AG09309 (cell line): Measurements from ENCODE around the gene HINT2.

Source experiments
- DNase-seq: peaks from one replicate; pipeline ENCODE4 v3.0.0-alpha.2; 2010; ENCODE audit warnings: low read depth
- H3K4me3 ChIP-seq: 2 replicates; pipeline ENCODE4 v1.5.1; 2011; ENCODE audit warnings: mild to moderate bottlenecking, low read depth, low read length, moderate library complexity; ENCODE audit not compliant: control insufficient read depth
- TF ChIP-seq, protein P1 (sequence below): IDR thresholded peaks from 2 replicates; pipeline ENCODE4 v1.5.1; 2011; ENCODE audit warnings: mild to moderate bottlenecking, low read depth, low read length, inconsistent platforms; ENCODE audit not compliant: insufficient read depth, control insufficient read depth; ENCODE audit errors: missing control alignments

HINT2 gene

DNA sequence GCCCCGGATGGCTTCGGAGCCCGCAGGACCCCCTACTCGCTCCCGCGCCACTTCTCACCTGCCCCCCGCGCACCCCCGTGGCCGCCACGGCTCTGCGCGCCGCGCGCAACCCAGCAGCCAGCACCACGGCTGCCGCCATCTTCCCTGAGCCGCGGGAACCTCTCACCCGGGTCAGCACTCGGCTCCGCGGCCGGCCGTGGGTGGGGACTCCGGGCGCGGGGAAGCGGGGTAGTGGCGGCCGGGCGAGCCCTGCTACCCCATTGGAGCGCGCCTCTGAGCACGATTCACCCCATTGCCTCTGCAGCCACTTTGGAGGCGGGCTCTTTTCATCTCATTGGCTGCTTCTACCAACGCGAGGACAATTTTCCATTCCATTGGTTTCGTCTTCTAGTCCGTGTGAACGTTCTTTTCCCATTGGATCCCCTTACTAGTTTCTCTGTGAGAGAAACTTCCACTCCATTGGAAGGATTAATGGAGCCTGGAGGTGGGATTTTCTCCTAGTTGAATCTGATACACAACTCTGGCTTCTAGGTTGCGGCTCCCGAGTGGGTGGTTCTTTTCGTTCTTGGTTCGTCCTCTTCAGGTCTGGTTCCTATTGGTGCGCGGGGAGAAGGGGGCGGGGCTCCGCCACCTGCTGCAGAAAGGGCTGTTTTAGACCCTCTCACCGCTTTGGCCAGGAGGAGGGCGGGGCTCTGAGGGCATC is at the start of gene HINT2:
HINT2 (minus strand) TSS at position 202 of the 703 bp plus-strand sequence; CDS start at position 139, 63 bp downstream.
- peak; percentile 98 for DNase-seq
- peak within 1 kb of the TSS; percentile 81 for H3K4me3 ChIP-seq

GRCh38 chr9:35863583-35863982 is 48.7 kb upstream of the HINT2 start:
- no peak overlapping the region for H3K4me3 ChIP-seq
- TF ChIP-seq, protein P1, sequence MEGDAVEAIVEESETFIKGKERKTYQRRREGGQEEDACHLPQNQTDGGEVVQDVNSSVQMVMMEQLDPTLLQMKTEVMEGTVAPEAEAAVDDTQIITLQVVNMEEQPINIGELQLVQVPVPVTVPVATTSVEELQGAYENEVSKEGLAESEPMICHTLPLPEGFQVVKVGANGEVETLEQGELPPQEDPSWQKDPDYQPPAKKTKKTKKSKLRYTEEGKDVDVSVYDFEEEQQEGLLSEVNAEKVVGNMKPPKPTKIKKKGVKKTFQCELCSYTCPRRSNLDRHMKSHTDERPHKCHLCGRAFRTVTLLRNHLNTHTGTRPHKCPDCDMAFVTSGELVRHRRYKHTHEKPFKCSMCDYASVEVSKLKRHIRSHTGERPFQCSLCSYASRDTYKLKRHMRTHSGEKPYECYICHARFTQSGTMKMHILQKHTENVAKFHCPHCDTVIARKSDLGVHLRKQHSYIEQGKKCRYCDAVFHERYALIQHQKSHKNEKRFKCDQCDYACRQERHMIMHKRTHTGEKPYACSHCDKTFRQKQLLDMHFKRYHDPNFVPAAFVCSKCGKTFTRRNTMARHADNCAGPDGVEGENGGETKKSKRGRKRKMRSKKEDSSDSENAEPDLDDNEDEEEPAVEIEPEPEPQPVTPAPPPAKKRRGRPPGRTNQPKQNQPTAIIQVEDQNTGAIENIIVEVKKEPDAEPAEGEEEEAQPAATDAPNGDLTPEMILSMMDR: no peak
- DNase-seq: no peak

More for the DNA sequence above, at the start of gene HINT2:
- TF ChIP-seq, protein P1: no peak

GRCh38 chr9:35862328-35862727 is 47.5 kb upstream of the HINT2 start:
- no peak overlapping the region for H3K4me3 ChIP-seq
- DNase-seq: no peak
- TF ChIP-seq, protein P1: no peak

DNA sequence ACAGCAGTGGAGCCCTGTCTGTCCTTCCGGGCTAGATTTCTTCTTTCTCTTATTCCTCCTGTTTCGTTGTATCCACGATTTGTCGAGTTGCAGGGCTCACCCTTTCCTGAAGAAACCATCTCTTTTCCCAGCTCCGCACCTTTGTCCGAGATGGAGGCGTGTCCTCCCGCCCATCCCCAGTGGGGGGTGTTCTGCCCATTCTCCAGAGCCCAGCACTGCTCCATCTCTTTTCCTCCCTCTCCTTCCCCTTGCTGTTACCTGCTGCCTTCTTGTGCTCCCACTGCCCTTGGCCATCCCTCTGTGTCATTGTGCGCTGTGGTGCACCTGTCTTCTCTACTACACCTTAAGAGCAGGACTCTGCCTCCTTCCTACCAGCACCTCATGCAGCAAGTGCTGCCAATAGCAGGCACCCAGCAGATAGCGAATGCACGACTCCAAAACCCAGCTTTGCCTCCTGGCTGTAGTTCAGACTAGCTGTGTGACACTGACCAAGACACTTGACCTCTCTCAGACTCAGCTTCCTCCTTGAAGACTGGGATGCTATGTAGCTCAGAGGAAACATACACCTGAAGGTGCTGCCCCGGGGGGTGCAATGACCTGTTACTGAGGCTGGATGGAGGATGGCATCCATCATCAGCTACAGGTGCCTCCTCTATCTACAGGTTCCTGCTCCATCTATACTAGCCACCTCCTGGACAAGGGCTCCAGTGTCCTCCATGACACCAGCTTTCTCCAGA is 46.5 kb upstream of the HINT2 start:
- no peak for DNase-seq
- H3K4me3 ChIP-seq: no peak overlapping the region
- TF ChIP-seq, protein P1: no peak

GRCh38 chr9:35859990-35860339 is 45.1 kb upstream of the HINT2 start:
- no peak for DNase-seq
- no peak overlapping the region for H3K4me3 ChIP-seq
- TF ChIP-seq, protein P1: no peak

DNA sequence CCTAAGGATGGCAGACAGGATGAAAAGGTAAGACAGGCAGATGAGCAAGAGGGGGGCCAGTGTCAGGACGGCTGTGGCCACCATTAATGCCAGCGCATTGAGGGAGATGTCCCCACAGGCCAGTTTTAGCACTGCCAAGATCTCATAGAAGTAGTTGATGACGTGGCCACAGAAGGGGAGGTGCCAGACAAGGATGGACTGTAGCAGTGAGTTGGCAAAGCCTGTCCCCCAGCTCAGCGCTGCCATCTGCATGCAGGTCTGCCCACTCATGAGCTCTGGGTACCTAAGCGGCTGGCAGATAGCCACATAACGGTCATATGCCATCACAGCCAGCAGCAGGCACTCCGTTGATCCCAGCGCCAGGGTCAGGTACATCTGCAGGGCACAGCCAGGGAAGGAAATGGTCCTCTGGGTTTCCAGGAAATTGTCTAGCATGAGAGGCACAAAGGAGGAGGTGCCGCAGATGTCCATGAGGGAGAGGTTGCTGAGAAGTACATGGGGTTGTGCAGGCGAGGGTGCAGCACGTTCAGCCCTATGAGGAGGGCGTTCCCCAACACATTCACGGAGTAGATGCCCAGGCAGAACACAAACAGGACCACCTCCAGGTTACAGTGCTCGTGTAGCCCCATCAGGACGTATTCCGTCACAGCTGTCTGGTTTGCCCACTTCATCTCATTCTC is 44.6 kb upstream of the HINT2 start:
- TF ChIP-seq, protein P1: no peak
- no peak overlapping the region for H3K4me3 ChIP-seq
- no peak for DNase-seq
